Measurements from ENCODE around the gene FAM168A. TPM values are rescaled to one million over a fixed set of nuclear protein-coding genes. Genes with fewer than 3 reads are reported as not detected.

Gene FAM168A
- total RNA-seq, 1 donor from 2014 or later = 19.3 TPM

GRCh38 chr11:73366953-73367352 is 231.0 kb downstream of the FAM168A start:
- Histone ChIP-seq H3F3A (ENCODE audit: low read depth) (peaks cover 1% of the 10 kb centered on the region), H3K9ac (no peak overlapping the region), H3K27ac (no peak overlapping the region), H3K4me1 (peaks cover 1% of the 10 kb centered on the region), H3K4me3 (no peak overlapping the region), H3K36me3 (no peaks in the 10 kb centered on the region), H2AFZ (replicated peaks) (no peak overlapping the region), H3K9me3 (ENCODE audit: low read depth) (no peaks in the 10 kb centered on the region), H3K27me3 (no peaks in the 10 kb centered on the region), H4K20me1 (ENCODE audit: low read depth) (peaks cover 23% of the 10 kb centered on the region), H3K79me2 (ENCODE audit: low read depth) (no peaks in the 10 kb centered on the region), H3K4me2 (no peak overlapping the region)
- Mint-ChIP-seq H3K27me3 (ENCODE audit: insufficient read depth, low read depth) (peaks cover 7% of the 10 kb centered on the region), H3K9me3 (no peaks in the 10 kb centered on the region), H3K27ac (no peak overlapping the region), H3K4me1 (peaks cover 3% of the 10 kb centered on the region), H3K4me3 (no peak overlapping the region), H3K36me3 (peaks cover 18% of the 10 kb centered on the region)
- TF ChIP-seq EZH2 (IDR thresholded peaks at IDR 0.05) (no peak), EZH2phosphoT487 (IDR thresholded peaks at IDR 0.05) (no peak)
- no peak for DNase-seq (ENCODE audit: low spot score)

GRCh38 chr11:73366265-73366610 is 231.7 kb downstream of the FAM168A start:
- DNase-seq (ENCODE audit: low spot score) = no peak
- no peak overlapping the region for H3K4me2 ChIP-seq
- no peak for TF ChIP-seq EZH2 (IDR thresholded peaks at IDR 0.05)
- no peak for TF ChIP-seq CTCF (IDR thresholded peaks at IDR 0.05)
- TF ChIP-seq EZH2phosphoT487 (IDR thresholded peaks at IDR 0.05) = no peak
- H3F3A ChIP-seq (ENCODE audit: low read depth) = peaks cover 9% of the 10 kb centered on the region
- no peaks in the 10 kb centered on the region for H3K36me3 ChIP-seq
- Mint-ChIP-seq H3K4me3 (no peak overlapping the region), H3K9me3 (no peaks in the 10 kb centered on the region), H3K27me3 (ENCODE audit: insufficient read depth, low read depth) (peaks cover 7% of the 10 kb centered on the region), H3K27ac (no peak overlapping the region), H3K36me3 (peaks cover 19% of the 10 kb centered on the region), H3K4me1 (peaks cover 3% of the 10 kb centered on the region)
- H2AFZ ChIP-seq (replicated peaks) = no peak overlapping the region
- no peak overlapping the region for H3K27ac ChIP-seq
- no peaks in the 10 kb centered on the region for H3K9me3 ChIP-seq (ENCODE audit: low read depth)
- no peak overlapping the region for H3K4me3 ChIP-seq
- H3K79me2 ChIP-seq (ENCODE audit: low read depth) = no peaks in the 10 kb centered on the region
- H4K20me1 ChIP-seq (ENCODE audit: low read depth) = peaks cover 30% of the 10 kb centered on the region
- no peaks in the 10 kb centered on the region for H3K27me3 ChIP-seq
- H3K4me1 ChIP-seq = peaks cover 5% of the 10 kb centered on the region
- no peak overlapping the region for H3K9ac ChIP-seq

DNA sequence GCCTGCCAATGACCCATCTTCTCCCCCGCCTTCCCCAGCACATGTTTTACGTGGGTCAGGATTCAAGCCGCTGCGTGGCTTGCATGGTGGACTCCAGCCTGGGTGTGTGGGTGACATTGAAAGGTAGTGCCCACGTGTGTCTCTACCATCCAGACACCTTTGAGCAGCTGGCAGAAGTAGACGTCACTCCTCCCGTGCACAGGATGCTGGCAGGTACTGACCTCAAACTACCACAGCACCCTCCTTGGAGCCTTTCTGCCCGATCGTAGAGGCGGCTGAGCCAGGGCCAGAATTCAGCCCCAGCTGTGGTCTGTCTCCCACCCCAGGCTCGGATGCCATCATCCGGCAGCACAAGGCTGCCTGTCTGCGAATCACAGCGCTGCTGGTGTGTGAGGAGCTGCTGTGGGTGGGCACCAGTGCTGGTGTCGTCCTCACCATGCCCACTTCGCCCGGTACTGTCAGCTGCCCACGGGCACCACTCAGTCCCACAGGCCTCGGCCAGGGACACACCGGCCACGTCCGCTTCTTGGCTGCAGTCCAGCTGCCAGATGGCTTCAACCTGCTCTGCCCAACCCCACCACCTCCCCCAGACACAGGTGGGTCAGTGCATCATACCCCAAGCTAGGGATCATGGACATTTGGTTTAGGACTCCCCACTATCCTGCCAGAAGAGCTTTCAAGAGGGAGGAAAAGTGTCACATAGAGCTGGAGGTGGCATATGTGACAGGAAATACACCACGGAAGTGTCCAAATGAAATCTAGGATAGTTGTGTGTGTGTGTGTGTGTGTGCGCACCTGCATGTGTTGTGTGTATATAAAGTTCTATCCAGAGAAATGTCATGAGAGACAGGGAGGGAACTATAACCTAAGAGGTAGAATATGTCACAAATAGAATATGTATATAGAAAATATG is 232.3 kb downstream of the FAM168A start:
- H3K9me3 ChIP-seq (ENCODE audit: low read depth) = no peaks in the 10 kb centered on the region
- H3K79me2 ChIP-seq (ENCODE audit: low read depth) = no peaks in the 10 kb centered on the region
- no peaks in the 10 kb centered on the region for H3K9me3 Mint-ChIP-seq
- no peak overlapping the region for H3K9ac ChIP-seq
- DNase-seq (ENCODE audit: low spot score) = no peak
- H3K27ac Mint-ChIP-seq = no peak overlapping the region
- peaks cover 15% of the 10 kb centered on the region for H3F3A ChIP-seq (ENCODE audit: low read depth)
- H3K27me3 Mint-ChIP-seq (ENCODE audit: insufficient read depth, low read depth) = peaks cover 5% of the 10 kb centered on the region
- no peak overlapping the region for H3K4me3 Mint-ChIP-seq
- no peak for TF ChIP-seq EZH2phosphoT487 (IDR thresholded peaks at IDR 0.05)
- TF ChIP-seq CTCF (IDR thresholded peaks at IDR 0.05) = no peak
- no peak for TF ChIP-seq EZH2 (IDR thresholded peaks at IDR 0.05)
- H3K4me3 ChIP-seq = no peak overlapping the region
- no peak overlapping the region for H3K27ac ChIP-seq
- no peak overlapping the region for H3K4me2 ChIP-seq
- peaks cover 37% of the 10 kb centered on the region for H4K20me1 ChIP-seq (ENCODE audit: low read depth)
- peaks cover 3% of the 10 kb centered on the region for H3K4me1 Mint-ChIP-seq
- no peaks in the 10 kb centered on the region for H3K36me3 ChIP-seq
- H2AFZ ChIP-seq (replicated peaks) = no peak overlapping the region
- no peaks in the 10 kb centered on the region for H3K27me3 ChIP-seq
- peaks cover 23% of the 10 kb centered on the region for H3K36me3 Mint-ChIP-seq
- H3K4me1 ChIP-seq = peaks cover 5% of the 10 kb centered on the region

DNA sequence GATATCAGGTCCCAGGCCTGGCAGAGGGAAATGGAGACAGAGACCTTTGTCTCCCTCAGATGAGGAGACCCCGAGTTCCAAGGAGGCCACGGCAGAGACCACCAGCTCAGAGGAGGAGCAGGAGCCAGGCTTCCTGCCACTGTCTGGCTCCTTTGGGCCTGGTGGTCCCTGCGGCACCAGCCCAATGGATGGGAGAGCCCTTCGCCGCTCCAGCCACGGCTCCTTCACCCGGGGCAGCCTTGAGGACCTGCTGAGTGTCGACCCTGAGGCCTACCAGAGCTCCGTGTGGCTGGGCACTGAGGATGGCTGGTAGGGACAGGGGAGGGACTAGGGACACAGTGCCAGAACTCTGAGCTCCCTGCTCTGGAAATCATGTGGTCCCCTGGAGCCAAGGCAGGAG is 234.8 kb downstream of the FAM168A start:
- Histone ChIP-seq H3K4me1 (peaks cover 5% of the 10 kb centered on the region), H3K27me3 (no peaks in the 10 kb centered on the region), H3K27ac (no peak overlapping the region), H3K9ac (no peak overlapping the region), H3K36me3 (no peaks in the 10 kb centered on the region), H3K4me2 (no peak overlapping the region), H3F3A (ENCODE audit: low read depth) (peaks cover 20% of the 10 kb centered on the region), H3K79me2 (ENCODE audit: low read depth) (no peaks in the 10 kb centered on the region), H2AFZ (replicated peaks) (no peak overlapping the region), H3K9me3 (ENCODE audit: low read depth) (no peaks in the 10 kb centered on the region), H3K4me3 (no peak overlapping the region), H4K20me1 (ENCODE audit: low read depth) (peaks cover 44% of the 10 kb centered on the region)
- peaks cover 5% of the 10 kb centered on the region for H3K27me3 Mint-ChIP-seq (ENCODE audit: insufficient read depth, low read depth)
- H3K4me3 Mint-ChIP-seq = no peak overlapping the region
- H3K4me1 Mint-ChIP-seq = peaks cover 5% of the 10 kb centered on the region
- peaks cover 27% of the 10 kb centered on the region for H3K36me3 Mint-ChIP-seq
- no peak for DNase-seq (ENCODE audit: low spot score)
- TF ChIP-seq EZH2phosphoT487 (IDR thresholded peaks at IDR 0.05) (no peak), EZH2 (IDR thresholded peaks at IDR 0.05) (no peak), CTCF (IDR thresholded peaks at IDR 0.05) (no peak)
- no peaks in the 10 kb centered on the region for H3K9me3 Mint-ChIP-seq
- H3K27ac Mint-ChIP-seq = no peak overlapping the region
